Spinal cord (tissue), 10 donors: Measurements from ENCODE around the gene MASTL. TPM values are rescaled to one million over a fixed set of nuclear protein-coding genes. Genes with fewer than 3 reads are reported as not detected.

Source experiments
- DNase-seq, 6 donors: peaks; one replicate each; pipeline versions ENCODE4 v3.0.0 to v3.0.0-alpha.2; 2013 to 2015; ENCODE audit warnings: low spot score in 6 of 6, low read depth in 4 of 6
- H3K27ac ChIP-seq: one replicate; pipeline ENCODE4 v1.5.1; 2013; ENCODE audit warnings: low read depth, low read length, control low read depth
- H3K27me3 ChIP-seq: one replicate; pipeline ENCODE4 v1.6.1; 2013; ENCODE audit warnings: low read length; ENCODE audit not compliant: control insufficient read depth, insufficient read depth
- H3K36me3 ChIP-seq: one replicate; pipeline ENCODE4 v1.6.1; 2013; ENCODE audit warnings: low read length; ENCODE audit not compliant: control insufficient read depth, insufficient read depth
- H3K4me1 ChIP-seq: one replicate; pipeline ENCODE4 v1.6.1; 2013; ENCODE audit warnings: low read length; ENCODE audit not compliant: control insufficient read depth, insufficient read depth
- H3K4me3 ChIP-seq: one replicate; pipeline ENCODE4 v1.5.1; 2013; ENCODE audit warnings: low read depth, low read length, control low read depth
- H3K9me3 ChIP-seq: one replicate; pipeline ENCODE4 v1.6.1; 2013; ENCODE audit warnings: low read length; ENCODE audit not compliant: control insufficient read depth, insufficient read depth
- WGBS: methylation state at CpG from one replicate; pipeline ENCODE4 v1.1.5; 2013; ENCODE audit warnings: missing lambda C conversion rate; ENCODE audit not compliant: insufficient coverage; 5-methylcytosine and 5-hydroxymethylcytosine counted together
- long read RNA-seq, 4 donors: transcript quantifications; one replicate each; lab custom pipeline, GENCODE V29; 2026
- polyA plus RNA-seq, 2 donors: library from polyadenylated mRNA; unstranded; fragments of 120-200 nt; gene quantifications; one replicate each; pipeline ENCODE4 v1.2.1, GENCODE V29; 2013; ENCODE audit not compliant: insufficient read length in 2 of 2
- total RNA-seq, 2 donors: library from RNA; depleted of rRNA in 1 of 2; stranded (reverse); fragments of 120-200 nt in 1 of 2; fragments of >200 nt in 1 of 2; gene quantifications; one replicate each; pipeline versions ENCODE4 v1.2.3 to v1.2.4, GENCODE V29; 2013 to 2014
- donor health status: healthy.

Gene MASTL
- total RNA-seq (10 to 100 TPM; 10.5 to 12.5 TPM), polyA plus RNA-seq (1 to 10 TPM; 6.4 to 7.5 TPM)
- long read RNA-seq, donor 1, partial matches to known transcripts: 9 of 11 reads
- long read RNA-seq, donor 1, other reads (novel, unspliced or antisense): 0 of 11 reads
- long read RNA-seq, donor 2: 0 reads
- long read RNA-seq, donor 3: 0 reads
- long read RNA-seq, donor 4, partial matches to known transcripts: 0 of 1 reads
- long read RNA-seq, donor 4, other reads (novel, unspliced or antisense): 0 of 1 reads

GRCh38 chr10:27155066-27155754, at the start of gene MASTL:
MASTL (plus strand) TSS chr10:27155352; CDS start chr10:27155427, 75 bp downstream.
- peak; percentile 84 to 96 (median 85) for DNase-seq
- Histone ChIP-seq H3K27me3 (no peaks in the 10 kb centered on the region), H3K9me3 (no peaks in the 10 kb centered on the region), H3K4me3 (peak within 1 kb of the TSS; percentile 96), H3K27ac (peak within 1 kb of the TSS; percentile 100), H3K4me1 (peaks cover 14% of the 10 kb centered on the region), H3K36me3 (peaks cover 4% of the 10 kb centered on the region)
- under 1% methylated on average over 55 of the region's 55 CpGs for WGBS

GRCh38 chr10:27108165-27108564, 47.0 kb upstream of the MASTL start:
- no peak overlapping the region for H3K4me3 ChIP-seq
- no peak overlapping the region for H3K27ac ChIP-seq
- H3K9me3 ChIP-seq: no peaks in the 10 kb centered on the region
- no peaks in the 10 kb centered on the region for H3K4me1 ChIP-seq
- 90% methylated on average over 2 of the region's 3 CpGs for WGBS
- peaks cover 34% of the 10 kb centered on the region for H3K36me3 ChIP-seq
- DNase-seq: no peak
- no peaks in the 10 kb centered on the region for H3K27me3 ChIP-seq

- no peak overlapping the region for H3K4me3 ChIP-seq
- H3K27me3 ChIP-seq: no peaks in the 10 kb centered on the region
- H3K36me3 ChIP-seq: peaks cover 18% of the 10 kb centered on the region
- H3K4me1 ChIP-seq: no peaks in the 10 kb centered on the region
- no peak for DNase-seq
- no peak overlapping the region for H3K27ac ChIP-seq
- H3K9me3 ChIP-seq: no peaks in the 10 kb centered on the region
- 100% methylated on average over 1 of the region's 3 CpGs for WGBS
Measured at GRCh38 chr10:27134371-27134770, 20.8 kb upstream of the MASTL start.

- no CpG with 5 or more reads among the region's 3 CpGs for WGBS
- Histone ChIP-seq H3K27me3 (no peaks in the 10 kb centered on the region), H3K36me3 (peaks cover 27% of the 10 kb centered on the region)
Measured at GRCh38 chr10:27138277-27138676, 16.9 kb upstream of the MASTL start.

GRCh38 chr10:27143686-27144085, 11.5 kb upstream of the MASTL start:
- WGBS: no CpG with 5 or more reads among the region's 1 CpG
- Histone ChIP-seq H3K4me1 (no peaks in the 10 kb centered on the region), H3K9me3 (no peaks in the 10 kb centered on the region), H3K27ac (no peak overlapping the region), H3K27me3 (no peaks in the 10 kb centered on the region), H3K4me3 (no peak overlapping the region), H3K36me3 (peaks cover 48% of the 10 kb centered on the region)
- no peak for DNase-seq

More at GRCh38 chr10:27138277-27138676, 16.9 kb upstream of the MASTL start:
- no peak overlapping the region for H3K27ac ChIP-seq
- no peak for DNase-seq
- no peaks in the 10 kb centered on the region for H3K9me3 ChIP-seq
- no peak overlapping the region for H3K4me3 ChIP-seq
- H3K4me1 ChIP-seq: no peaks in the 10 kb centered on the region

- Histone ChIP-seq H3K27me3 (no peaks in the 10 kb centered on the region), H3K4me1 (no peaks in the 10 kb centered on the region), H3K4me3 (no peak overlapping the region), H3K9me3 (no peaks in the 10 kb centered on the region), H3K27ac (no peak overlapping the region), H3K36me3 (peaks cover 40% of the 10 kb centered on the region)
- DNase-seq: no peak
Measured at GRCh38 chr10:27145937-27146336, 9.2 kb upstream of the MASTL start.

GRCh38 chr10:27147701-27148100, 7.5 kb upstream of the MASTL start:
- no peaks in the 10 kb centered on the region for H3K9me3 ChIP-seq
- H3K36me3 ChIP-seq: peaks cover 33% of the 10 kb centered on the region
- WGBS: 79% methylated on average over 4 of the region's 5 CpGs
- no peak overlapping the region for H3K27ac ChIP-seq
- H3K4me3 ChIP-seq: no peak overlapping the region
- DNase-seq: peak in 1 of 6 donors; percentile 10
- H3K4me1 ChIP-seq: no peaks in the 10 kb centered on the region
- no peaks in the 10 kb centered on the region for H3K27me3 ChIP-seq

- Histone ChIP-seq H3K27me3 (no peaks in the 10 kb centered on the region), H3K4me3 (no peak overlapping the region), H3K4me1 (no peaks in the 10 kb centered on the region), H3K9me3 (no peaks in the 10 kb centered on the region), H3K27ac (no peak overlapping the region), H3K36me3 (peaks cover 18% of the 10 kb centered on the region)
- no peak for DNase-seq
- WGBS: no CpG with 5 or more reads among the region's 1 CpG
Measured at GRCh38 chr10:27150261-27150660, 4.9 kb upstream of the MASTL start.

GRCh38 chr10:27152687-27153086, 2.5 kb upstream of the MASTL start:
- H3K4me3 ChIP-seq: peak overlapping the region; percentile 96

GRCh38 chr10:27153329-27153728, 1.8 kb upstream of the MASTL start:
- H3K4me1 ChIP-seq: peaks cover 14% of the 10 kb centered on the region
- peak overlapping the region; percentile 100 for H3K27ac ChIP-seq
- peaks cover under 1% of the 10 kb centered on the region for H3K36me3 ChIP-seq
- WGBS: no CpG with 5 or more reads among the region's 6 CpGs
- DNase-seq: no peak
- H3K9me3 ChIP-seq: no peaks in the 10 kb centered on the region
- peak overlapping the region; percentile 96 for H3K4me3 ChIP-seq
- H3K27me3 ChIP-seq: no peaks in the 10 kb centered on the region

More at GRCh38 chr10:27152687-27153086, 2.5 kb upstream of the MASTL start:
- no peak for DNase-seq
- no peaks in the 10 kb centered on the region for H3K9me3 ChIP-seq
- no peaks in the 10 kb centered on the region for H3K27me3 ChIP-seq
- peaks cover 14% of the 10 kb centered on the region for H3K4me1 ChIP-seq
- H3K36me3 ChIP-seq: peaks cover 7% of the 10 kb centered on the region
- H3K27ac ChIP-seq: no peak overlapping the region
